GM12892 (cell line): ENCODE results near the gene SLIT3.

Source experiments
- POLR2A ChIP-seq: IDR thresholded peaks from 2 replicates; pipeline ENCODE4 v1.6.1; 2011; ENCODE audit warnings: low read depth, low read length, control low read depth
- POLR2AphosphoS5 ChIP-seq: IDR thresholded peaks from 2 replicates; pipeline ENCODE4 v1.6.1; 2011; ENCODE audit warnings: low read depth, low read length, control low read depth

DNA sequence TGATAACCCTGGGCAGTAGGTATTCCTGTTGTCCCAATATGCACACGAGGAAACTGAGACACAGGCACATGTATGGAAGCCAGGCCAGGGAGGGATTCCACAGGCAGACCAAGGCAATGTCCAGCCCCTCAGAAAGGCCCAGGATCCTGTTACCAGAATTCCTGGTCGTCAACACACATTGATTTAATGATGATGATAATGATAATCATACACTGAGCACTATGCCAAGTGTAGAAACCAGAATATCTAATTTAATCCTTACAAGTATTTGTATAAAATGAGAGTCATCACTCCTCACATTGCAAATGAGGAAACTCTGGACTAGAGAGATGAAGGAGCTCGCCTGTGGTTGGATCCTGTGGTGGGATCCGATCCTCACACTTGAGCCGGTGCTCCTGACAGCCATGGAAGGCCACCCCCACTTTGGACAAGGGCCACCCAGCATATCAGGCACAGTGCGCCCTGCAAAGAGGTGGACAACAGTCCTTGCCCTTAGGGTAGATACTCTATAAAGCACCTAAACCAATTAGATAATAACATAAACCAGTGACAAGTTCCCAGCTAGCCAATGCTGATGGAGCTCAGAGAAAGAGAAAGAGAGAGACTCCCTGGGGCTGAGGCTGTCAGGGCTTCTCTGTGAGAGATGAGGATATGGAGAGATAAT, 185.3 kb downstream of the SLIT3 start:
- no peak for TF ChIP-seq POLR2A
- no peak for TF ChIP-seq POLR2AphosphoS5
